T-helper 2 cell treated with Interferon-gamma antibody and Interleukin-4, amounts not matched to agents 100 ng/mL and 5 ng/mL, for 36 hours (primary cell): ENCODE data around the gene GATA3. TPM values are rescaled to one million over a fixed set of nuclear protein-coding genes. Genes with fewer than 3 reads are reported as not detected.

ENCODE experiments used
- intact Hi-C: fragments of 100-400 bp; cut with micrococcal nuclease; formaldehyde crosslinking; loops from one replicate; pipeline ENCODE4 v1.15.1; 2023
- total RNA-seq: library from RNA; stranded (reverse); gene quantifications from 2 replicates; pipeline ENCODE4 v1.2.3, GENCODE V29; 2022

Gene GATA3
- total RNA-seq, 1 donor from 2014 or later, result 161 TPM

GRCh38 chr10:8037941-8038894 is 16.3 kb upstream of the GATA3 start:
- intact Hi-C loops, result no loop called here

- intact Hi-C loops, result loop anchor here (1.0 kb wide), 1 partner anchor 8 kb away; no protein-coding TSS in a partner anchor
Observed at GRCh38 chr10:8039321-8039881, 15.1 kb upstream of the GATA3 start.

- intact Hi-C loops, result loop anchor here (10.0 kb wide), 2 partner anchors 516 to 734 kb away; no protein-coding TSS in a partner anchor
Observed at GRCh38 chr10:8040651-8041050, 13.8 kb upstream of the GATA3 start.

- intact Hi-C loops, result loop anchor here (10.0 kb wide), 2 partner anchors 517 to 733 kb away; no protein-coding TSS in a partner anchor
Observed at GRCh38 chr10:8041284-8041991, 13.1 kb upstream of the GATA3 start.

- intact Hi-C loops, result loop anchor here (10.0 kb wide), 2 partner anchors 517 to 733 kb away; no protein-coding TSS in a partner anchor
Observed at GRCh38 chr10:8041992-8042720, 12.3 kb upstream of the GATA3 start.

- intact Hi-C loops, result loop anchor here (10.0 kb wide), 2 partner anchors 518 to 732 kb away; no protein-coding TSS in a partner anchor
Observed at GRCh38 chr10:8042721-8043568, 11.5 kb upstream of the GATA3 start.

GRCh38 chr10:8043569-8044306 is 10.8 kb upstream of the GATA3 start:
- intact Hi-C loops, result loop anchor here (10.0 kb wide), 2 partner anchors 519 to 731 kb away; no protein-coding TSS in a partner anchor

GRCh38 chr10:8044331-8044907 is 10.1 kb upstream of the GATA3 start:
- intact Hi-C loops, result loop anchor here (10.0 kb wide), 2 partner anchors 520 to 730 kb away; no protein-coding TSS in a partner anchor

GRCh38 chr10:8044908-8045725 is 9.4 kb upstream of the GATA3 start:
- intact Hi-C loops, result loop anchor here (5.0 to 10.0 kb wide), 6 partner anchors 173 to 1257 kb away; partner anchors contain the start of gene TAF3

GRCh38 chr10:8045726-8046494 is 8.6 kb upstream of the GATA3 start:
- intact Hi-C loops, result loop anchor here (5.0 to 10.0 kb wide), 6 partner anchors 174 to 1256 kb away; partner anchors contain the start of gene TAF3

- intact Hi-C loops, result loop anchor here (1.0 to 10.0 kb wide), 8 partner anchors 8 to 1255 kb away; partner anchors contain the start of gene TAF3
Observed at GRCh38 chr10:8047452-8048280, 6.8 kb upstream of the GATA3 start.

GRCh38 chr10:8048281-8049008 is 6.0 kb upstream of the GATA3 start:
- intact Hi-C loops, result loop anchor here (2.0 to 10.0 kb wide), 7 partner anchors 14 to 1254 kb away; partner anchors contain the start of gene TAF3

- intact Hi-C loops, result loop anchor here (2.0 to 10.0 kb wide), 7 partner anchors 14 to 1253 kb away; partner anchors contain the start of gene TAF3
Observed at GRCh38 chr10:8049045-8049864, 5.2 kb upstream of the GATA3 start.
